Breast epithelium (tissue), 3 donors: ENCODE data around the gene AHNAK2.
"Not testable (repeated sequence)": the region's sequence is repeated elsewhere in the genome, so short reads cannot be mapped to it uniquely, and the experiment has no call there.

ENCODE experiments used
- CTCF ChIP-seq, 3 donors: fragments of 450-650 bp; IDR thresholded peaks; one replicate each; pipeline ENCODE4 v1.5.1; 2016 to 2017; ENCODE audit warnings: antibody characterized with exemption in 3 of 3, mild to moderate bottlenecking in 3 of 3, moderate library complexity in 3 of 3
- POLR2A ChIP-seq: fragments of 450-650 bp; IDR thresholded peaks from one replicate; pipeline ENCODE4 v1.6.1; 2016; ENCODE audit warnings: antibody characterized with exemption, mild to moderate bottlenecking, moderate library complexity
- POLR2AphosphoS5 ChIP-seq, 3 donors: sonication (generic); formaldehyde crosslinking; IDR thresholded peaks; one replicate each; pipeline ENCODE4 v1.6.1; 2017; ENCODE audit warnings: antibody characterized with exemption in 3 of 3

- TF ChIP-seq CTCF (IDR thresholded peaks at IDR 0.05); POLR2A; POLR2AphosphoS5 (IDR thresholded peaks at IDR 0.05): not testable (repeated sequence)
Measured at GRCh38 chr14:104904650-104905578, 73.3 kb downstream of the AHNAK2 start.
